ENCODE results near the gene STEAP2.

STEAP2 gene

GRCh38 chr7:90194911-90195809, 16.4 kb upstream of the STEAP2 start:
- no peak for DNase-seq

GRCh38 chr7:90201500-90202195, 9.9 kb upstream of the STEAP2 start:
- no peak for DNase-seq

DNA sequence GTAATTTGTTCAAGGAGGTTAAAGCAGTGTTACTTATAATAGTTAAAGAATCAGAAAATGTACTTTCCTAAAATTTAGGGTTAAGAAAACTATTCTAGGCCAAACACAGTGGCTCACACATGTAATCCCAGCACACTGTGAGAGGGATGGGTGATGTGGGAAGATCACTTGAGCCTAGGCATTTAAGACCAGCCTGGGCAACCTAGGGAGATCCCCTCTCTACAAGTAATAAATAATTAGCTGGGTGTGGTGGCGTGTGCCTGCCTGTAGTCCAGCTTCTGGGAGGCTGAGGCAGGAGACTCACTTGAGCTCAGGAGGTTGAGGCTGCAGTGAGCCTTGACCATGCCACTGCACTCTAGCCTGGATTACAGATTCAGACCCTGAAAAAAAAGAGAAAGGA, 3.6 kb upstream of the STEAP2 start:
- no peak for DNase-seq

- no peak for DNase-seq
Observed at GRCh38 chr7:90209776-90210175, 1.8 kb upstream of the STEAP2 start.

DNA sequence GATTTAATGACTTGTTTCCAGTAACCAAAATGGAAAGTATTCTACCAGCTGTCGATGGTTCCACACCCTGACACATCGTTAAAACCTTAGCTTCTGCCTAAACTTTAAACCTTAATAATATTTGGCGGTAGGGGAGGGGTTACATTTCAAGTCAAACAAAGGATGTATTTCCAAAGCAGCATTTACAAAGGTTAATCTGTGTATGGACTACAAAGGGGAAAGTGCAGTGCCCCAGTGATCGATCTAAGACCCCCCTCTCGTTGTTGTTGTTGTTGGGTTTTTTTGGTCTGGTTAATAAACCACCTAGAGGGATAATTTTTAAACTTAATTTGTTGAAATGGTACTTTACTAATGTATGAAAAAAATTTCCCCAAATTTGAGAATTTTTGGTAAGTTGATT, 1.1 kb upstream of the STEAP2 start:
- DNase-seq, result no peak

DNA sequence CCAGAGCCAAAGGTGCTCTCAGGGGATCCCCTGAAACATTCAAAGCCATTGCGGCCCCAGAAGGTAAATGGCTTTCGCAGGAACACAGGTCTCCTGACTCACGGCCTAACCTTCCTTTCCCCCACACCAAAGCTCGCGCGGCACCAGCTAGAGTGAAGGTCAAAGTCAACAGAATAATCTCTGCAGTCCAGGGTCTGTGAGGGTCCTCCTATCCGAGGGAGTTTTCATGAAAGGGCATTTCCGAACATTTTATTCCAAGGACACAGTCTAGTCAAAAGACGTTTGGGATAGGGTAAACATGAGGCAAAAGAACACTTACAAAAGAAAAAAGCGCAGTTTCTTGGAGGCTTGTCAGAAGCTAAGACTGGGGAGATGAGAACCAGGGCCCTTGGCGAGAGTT, 559 bp upstream of the STEAP2 start:
- DNase-seq, result no peak

DNA sequence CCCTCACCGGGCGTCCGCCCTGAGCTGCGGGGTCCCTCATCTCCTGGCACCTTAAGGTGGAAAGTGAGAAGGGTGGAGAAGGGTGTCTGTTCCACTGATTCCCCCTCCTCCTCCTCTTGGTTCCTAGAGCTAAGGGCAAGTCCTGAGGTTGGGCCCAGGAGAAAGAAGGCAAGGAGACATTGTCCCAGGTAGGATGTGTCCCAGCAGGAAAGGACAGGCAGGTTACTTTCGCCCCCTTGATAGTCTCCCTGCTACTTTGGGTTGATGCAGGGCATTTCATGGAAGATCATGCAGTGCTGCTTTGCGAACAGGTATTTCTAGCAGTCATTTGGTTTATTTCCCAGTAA, 582 bp downstream of the STEAP2 start:
- no peak for DNase-seq

- no peak for DNase-seq
Observed at GRCh38 chr7:90213521-90213920, 2.0 kb downstream of the STEAP2 start.

DNA sequence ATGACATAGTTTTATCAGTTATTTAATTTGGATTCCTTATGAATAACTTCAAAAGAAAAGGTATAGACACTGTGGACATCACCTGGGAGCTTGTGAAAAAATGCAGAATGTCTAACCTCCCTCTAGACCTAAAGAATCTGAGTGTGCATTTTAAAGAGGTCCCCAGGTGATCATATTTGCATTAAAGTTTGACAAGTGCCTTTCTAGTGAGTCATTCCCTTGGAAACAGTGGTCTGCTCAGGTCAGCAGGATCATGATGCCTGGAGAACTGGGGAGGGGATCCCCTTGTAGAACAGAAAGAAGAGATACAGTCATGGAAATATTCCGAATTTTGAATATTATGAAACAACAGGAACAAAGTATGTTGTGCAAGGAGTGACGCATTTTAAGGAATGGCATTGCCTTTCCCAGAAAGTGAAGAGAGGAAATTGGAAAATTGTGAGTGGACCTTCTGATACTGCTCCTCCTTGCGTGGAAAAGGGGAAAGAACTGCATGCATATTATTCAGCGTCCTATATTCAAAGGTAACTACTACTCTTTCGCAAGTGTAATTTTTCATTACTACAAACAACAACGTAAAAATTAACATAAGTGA, 4.6 kb downstream of the STEAP2 start:
- no peak for DNase-seq

- DNase-seq, result no peak
Observed at GRCh38 chr7:90216771-90217170, 5.2 kb downstream of the STEAP2 start.

GRCh38 chr7:90222390-90222789, 10.8 kb downstream of the STEAP2 start:
- DNase-seq, result no peak

DNA sequence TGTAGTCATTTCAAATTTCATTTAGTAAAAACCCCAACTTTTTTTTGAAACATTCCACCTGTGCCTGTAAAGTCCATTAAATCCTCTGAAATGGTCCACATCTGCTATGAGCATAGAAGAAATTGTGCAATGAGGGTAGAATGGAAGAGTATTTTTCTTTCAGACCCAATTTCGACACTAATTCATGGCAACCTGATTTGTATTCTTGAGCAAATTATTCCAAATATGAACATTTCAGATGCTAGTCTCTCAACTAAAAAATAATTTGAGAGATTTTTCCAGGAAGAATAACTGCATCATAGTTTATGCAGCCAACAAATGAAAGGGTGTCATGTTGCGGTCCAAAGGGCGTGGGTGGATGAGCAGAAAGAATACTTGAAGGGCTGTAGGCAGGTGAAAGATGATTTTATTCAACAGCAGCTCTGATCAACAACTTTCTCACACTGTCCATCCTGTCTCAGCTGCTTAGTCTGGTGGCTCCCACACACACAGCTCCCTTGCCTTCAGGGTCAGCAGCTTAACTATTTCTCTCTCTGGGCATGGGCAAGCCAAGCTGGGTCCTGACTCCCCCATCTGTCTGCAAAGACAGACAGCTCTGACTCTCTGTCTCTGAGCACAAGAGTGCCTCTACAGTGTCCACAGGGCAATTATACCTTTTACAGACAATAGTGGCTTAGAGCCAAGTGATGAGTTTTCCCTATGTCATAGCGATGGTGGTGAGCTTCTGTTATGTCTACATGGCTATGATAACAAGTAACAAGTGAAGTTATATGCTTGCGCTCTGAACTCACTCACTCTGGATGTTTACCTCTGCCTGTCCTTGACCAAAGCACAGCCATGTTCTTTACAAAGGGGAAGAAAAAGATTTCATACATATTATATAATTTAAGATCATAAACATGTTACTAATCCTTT, 11.5 kb downstream of the STEAP2 start:
- no peak for DNase-seq

- no peak for DNase-seq
Observed at GRCh38 chr7:90224195-90224594, 12.7 kb downstream of the STEAP2 start.

GRCh38 chr7:90225181-90225580, 13.6 kb downstream of the STEAP2 start:
- no peak for DNase-seq

- no peak for DNase-seq
Observed at GRCh38 chr7:90225601-90226000, 14.1 kb downstream of the STEAP2 start.

DNA sequence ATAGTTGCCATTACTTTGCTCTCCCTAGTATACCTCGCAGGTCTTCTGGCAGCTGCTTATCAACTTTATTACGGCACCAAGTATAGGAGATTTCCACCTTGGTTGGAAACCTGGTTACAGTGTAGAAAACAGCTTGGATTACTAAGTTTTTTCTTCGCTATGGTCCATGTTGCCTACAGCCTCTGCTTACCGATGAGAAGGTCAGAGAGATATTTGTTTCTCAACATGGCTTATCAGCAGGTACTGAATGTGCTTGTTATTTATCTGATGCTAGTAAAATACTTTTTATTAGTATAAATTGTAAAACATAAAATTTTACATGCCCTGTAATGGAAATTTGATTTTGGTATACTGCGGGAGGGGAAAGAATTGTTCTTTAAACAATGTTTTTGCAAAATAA, 15.7 kb downstream of the STEAP2 start:
- no peak for DNase-seq

GRCh38 chr7:90229682-90230081, 18.1 kb downstream of the STEAP2 start:
- no peak for DNase-seq

DNA sequence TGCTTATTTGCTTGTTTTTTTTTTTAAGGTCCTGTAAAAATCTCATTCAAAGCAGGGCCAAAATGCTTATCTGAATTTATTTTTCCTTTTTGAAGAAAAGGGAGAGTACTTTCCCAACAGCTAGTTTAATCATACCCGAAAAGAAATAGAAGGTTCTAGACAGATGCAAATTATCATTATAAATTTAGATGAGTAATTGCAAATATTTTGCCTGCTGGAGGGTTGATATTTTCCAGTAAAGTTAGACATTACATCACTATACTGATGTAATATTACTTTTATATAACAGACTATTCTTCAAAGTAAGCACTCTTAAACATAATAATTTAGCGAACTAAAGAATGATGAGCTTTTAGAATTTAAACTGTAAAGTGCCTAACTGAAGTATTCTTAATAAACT, 19.3 kb downstream of the STEAP2 start:
- no peak for DNase-seq

- no peak for DNase-seq
Observed at GRCh38 chr7:90231304-90231703, 19.8 kb downstream of the STEAP2 start.

DNA sequence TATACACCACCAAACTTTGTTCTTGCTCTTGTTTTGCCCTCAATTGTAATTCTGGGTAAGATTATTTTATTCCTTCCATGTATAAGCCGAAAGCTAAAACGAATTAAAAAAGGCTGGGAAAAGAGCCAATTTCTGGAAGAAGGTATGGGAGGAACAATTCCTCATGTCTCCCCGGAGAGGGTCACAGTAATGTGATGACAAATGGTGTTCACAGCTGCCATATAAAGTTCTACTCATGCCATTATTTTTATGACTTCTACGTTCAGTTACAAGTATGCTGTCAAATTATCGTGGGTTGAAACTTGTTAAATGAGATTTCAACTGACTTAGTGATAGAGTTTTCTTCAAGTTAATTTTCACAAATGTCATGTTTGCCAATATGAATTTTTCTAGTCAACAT, 20.9 kb downstream of the STEAP2 start:
- no peak for DNase-seq

DNA sequence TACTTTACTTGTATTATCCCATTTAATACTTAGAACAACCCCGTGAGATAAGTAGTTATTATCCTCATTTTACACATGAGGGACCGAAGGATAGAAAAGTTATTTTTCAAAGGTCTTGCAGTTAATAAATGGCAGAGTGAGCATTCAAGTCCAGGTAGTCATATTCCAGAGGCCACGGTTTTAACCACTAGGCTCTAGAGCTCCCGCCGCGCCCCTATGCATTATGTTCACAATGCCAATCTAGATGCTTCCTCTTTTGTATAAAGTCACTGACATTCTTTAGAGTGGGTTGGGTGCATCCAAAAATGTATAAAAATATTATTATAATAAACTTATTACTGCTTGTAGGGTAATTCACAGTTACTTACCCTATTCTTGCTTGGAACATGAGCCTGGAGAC, 22.0 kb downstream of the STEAP2 start:
- DNase-seq, result no peak

DNA sequence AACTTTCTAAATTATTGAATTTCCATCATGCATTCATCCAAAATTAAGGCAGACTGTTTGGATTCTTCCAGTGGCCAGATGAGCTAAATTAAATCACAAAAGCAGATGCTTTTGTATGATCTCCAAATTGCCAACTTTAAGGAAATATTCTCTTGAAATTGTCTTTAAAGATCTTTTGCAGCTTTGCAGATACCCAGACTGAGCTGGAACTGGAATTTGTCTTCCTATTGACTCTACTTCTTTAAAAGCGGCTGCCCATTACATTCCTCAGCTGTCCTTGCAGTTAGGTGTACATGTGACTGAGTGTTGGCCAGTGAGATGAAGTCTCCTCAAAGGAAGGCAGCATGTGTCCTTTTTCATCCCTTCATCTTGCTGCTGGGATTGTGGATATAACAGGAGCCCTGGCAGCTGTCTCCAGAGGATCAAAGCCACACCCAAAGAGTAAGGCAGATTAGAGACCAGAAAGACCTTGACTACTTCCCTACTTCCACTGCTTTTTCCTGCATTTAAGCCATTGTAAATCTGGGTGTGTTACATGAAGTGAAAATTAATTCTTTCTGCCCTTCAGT, 25.3 kb downstream of the STEAP2 start:
- DNase-seq, result no peak

DNA sequence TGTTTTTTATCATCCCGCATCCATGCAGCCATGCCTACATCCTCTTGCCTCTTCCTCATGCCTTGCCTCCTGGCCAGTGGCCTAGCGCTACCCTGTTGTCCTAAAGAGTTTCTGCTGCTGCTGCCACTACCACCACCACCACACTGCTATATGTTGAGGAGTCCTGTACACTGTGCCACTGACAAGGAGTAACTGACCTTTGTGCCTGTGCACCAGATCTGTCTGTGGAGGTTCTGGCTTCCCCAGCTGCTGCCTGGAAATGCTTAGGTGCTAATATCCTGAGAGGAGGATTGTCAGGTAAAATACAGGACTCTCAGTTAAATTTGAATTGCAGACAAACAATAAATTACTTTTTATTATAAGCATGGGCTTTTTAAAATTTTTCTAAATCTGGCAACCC, 26.5 kb downstream of the STEAP2 start:
- DNase-seq, result no peak

Measured in CD4-positive, alpha-beta T cell treated with Interleukin-17A for 1 hour (primary cell).